ENCODE measurements around the gene TLR6. TPM values are rescaled to one million over a fixed set of nuclear protein-coding genes. Genes with fewer than 3 reads are reported as not detected.
"Not testable (repeated sequence)": the region's sequence is repeated elsewhere in the genome, so short reads cannot be mapped to it uniquely, and the experiment has no call there.

TLR6 gene
- polyA plus RNA-seq, 3 donors: 0.58 to 0.74 (median 0.61) TPM

DNA sequence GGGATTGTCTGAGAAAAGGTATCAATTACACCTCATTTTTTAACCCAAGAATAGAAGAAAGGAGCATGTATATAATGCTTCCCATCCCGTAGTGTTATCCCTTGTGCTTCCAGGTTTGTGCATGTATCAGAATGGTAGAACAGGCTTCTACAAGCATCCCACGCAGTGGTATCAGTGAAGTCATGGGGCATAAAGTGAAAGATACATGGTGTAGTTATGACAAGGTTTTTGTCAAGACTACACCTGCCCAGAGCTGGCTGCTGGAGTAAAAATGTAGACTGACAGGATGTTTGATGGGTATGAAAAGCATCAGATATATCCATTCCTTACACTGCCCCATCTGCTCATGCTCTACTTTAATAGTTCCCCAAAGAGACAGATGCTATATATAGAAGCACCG, 61.5 kb downstream of the TLR6 start:
- DNase-seq (ENCODE audit: low read depth in 3 of 3, low spot score in 2 of 3): no peak

DNA sequence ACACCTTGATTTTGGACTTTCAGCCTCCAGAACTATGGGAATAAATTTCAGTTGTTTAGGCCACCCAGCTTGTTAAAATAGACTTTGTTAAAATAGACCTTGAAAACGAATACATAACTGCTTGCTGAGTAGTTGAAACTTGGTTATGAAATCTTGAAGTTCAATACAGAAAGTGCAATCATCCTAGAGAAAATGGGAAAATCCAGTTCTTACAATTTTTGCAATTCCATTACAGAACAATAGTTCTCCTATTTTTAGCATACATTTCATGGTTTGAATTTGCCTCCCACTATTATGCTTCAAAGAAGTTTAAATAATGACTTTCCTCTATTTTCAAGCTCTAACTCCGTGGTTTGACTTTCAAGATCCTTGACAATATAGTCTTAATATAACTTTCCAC, 62.6 kb downstream of the TLR6 start:
- no peak for DNase-seq (ENCODE audit: low read depth in 3 of 3, low spot score in 2 of 3)

GRCh38 chr4:38791010-38791409, 65.6 kb downstream of the TLR6 start:
- no peak for DNase-seq (ENCODE audit: low read depth in 3 of 3, low spot score in 2 of 3)

- DNase-seq (ENCODE audit: low read depth in 3 of 3, low spot score in 2 of 3): no peak
Measured at GRCh38 chr4:38788317-38788716, 68.3 kb downstream of the TLR6 start.

- no peak for DNase-seq (ENCODE audit: low read depth in 3 of 3, low spot score in 2 of 3)
Measured at GRCh38 chr4:38787693-38788092, 68.9 kb downstream of the TLR6 start.

- DNase-seq (ENCODE audit: low read depth in 3 of 3, low spot score in 2 of 3): no peak
Measured at GRCh38 chr4:38785901-38786402, 70.7 kb downstream of the TLR6 start.

GRCh38 chr4:38785041-38785790, 71.4 kb downstream of the TLR6 start:
- no peak for DNase-seq (ENCODE audit: low read depth in 3 of 3, low spot score in 2 of 3)

DNA sequence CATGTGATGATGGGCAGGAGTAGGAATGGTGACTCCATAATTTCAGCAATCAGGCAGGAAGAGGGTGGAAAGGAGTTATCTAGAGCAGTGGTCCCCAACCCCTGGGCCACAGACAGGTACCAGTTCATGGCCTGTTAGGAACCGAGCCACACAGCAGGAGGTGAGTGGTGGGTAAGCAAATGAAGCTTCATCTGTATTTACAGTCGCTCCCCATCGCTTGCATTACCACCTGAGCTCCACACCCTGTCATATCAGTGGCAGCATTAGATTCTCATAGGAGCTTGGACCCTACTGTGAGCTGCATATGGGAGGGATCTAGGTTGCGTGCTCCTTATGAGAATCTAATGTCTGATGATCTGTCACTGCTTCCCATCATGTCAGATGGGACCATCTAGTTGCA, 72.5 kb downstream of the TLR6 start:
- DNase-seq (ENCODE audit: low read depth in 3 of 3, low spot score in 2 of 3): no peak

GRCh38 chr4:38783109-38783460, 73.5 kb downstream of the TLR6 start:
- DNase-seq (ENCODE audit: low read depth in 3 of 3, low spot score in 2 of 3): no peak

DNA sequence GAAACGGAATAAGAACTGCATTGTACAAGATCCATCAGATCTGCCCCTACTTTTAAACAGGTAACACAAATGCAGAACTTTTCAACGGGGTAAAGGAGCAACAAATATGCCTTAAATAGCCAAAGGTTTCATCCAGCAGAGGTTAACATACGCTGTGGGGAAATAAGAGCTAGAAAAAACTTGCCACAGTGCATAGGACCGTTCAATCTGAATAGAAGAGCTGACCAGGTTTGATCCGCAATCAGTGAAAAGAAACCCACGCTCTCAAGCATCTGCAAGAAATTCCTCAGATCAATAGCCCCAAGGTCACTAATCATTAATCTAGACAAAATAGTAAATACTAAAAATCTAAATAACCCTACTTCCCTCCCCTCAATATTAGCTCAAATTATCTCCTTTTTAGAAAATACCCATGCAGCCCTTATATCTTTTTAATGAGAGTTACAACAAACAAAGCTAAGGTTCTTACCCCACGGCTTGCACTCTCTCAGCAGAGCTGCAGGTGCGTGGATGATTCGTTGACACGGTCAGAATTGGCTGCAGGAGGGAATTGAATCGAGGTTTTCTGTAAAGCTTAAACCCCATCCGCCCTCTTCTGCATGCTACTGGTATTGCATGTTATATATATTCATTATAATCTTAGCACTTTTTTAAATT, 74.0 kb downstream of the TLR6 start, which contains the start of gene TLR10:
Gene TLR10, minus strand, starts transcription at position 539 of the 657 bp plus-strand sequence. CDS start 7,400 bp downstream, outside the sequence.
- DNase-seq (ENCODE audit: low read depth in 3 of 3, low spot score in 2 of 3): no peak

DNA sequence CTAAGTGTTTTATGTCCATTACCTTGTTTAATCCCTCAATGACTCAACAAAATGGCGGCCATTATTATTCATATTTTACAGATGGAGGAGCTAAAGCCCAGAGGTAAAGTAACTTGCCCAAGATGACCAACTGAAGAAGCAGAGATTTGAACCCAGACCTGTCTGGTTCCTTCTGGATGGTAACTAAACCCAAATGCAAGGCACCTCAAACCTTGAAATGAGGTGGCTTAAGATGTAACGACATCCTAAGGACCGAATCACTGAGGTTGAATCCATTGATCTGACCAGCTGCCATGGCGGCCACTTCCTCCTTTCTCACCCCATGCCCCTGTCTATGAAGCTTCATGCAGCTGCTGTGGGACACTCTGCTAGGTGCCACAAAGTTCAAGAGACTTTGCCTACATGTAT, 74.8 kb downstream of the TLR6 start:
- DNase-seq (ENCODE audit: low read depth in 3 of 3, low spot score in 2 of 3): no peak

GRCh38 chr4:38780833-38781484, 75.7 kb downstream of the TLR6 start:
- DNase-seq (ENCODE audit: low read depth in 3 of 3, low spot score in 2 of 3): no peak

- DNase-seq (ENCODE audit: low read depth in 3 of 3, low spot score in 2 of 3): no peak
Measured at GRCh38 chr4:38779790-38780189, 76.8 kb downstream of the TLR6 start.

GRCh38 chr4:38777925-38778324, 78.7 kb downstream of the TLR6 start:
- DNase-seq (ENCODE audit: low read depth in 3 of 3, low spot score in 2 of 3): not testable (repeated sequence)

GRCh38 chr4:38775326-38775725, 81.3 kb downstream of the TLR6 start:
- no peak for DNase-seq (ENCODE audit: low read depth in 3 of 3, low spot score in 2 of 3)

GRCh38 chr4:38774181-38774955, 82.2 kb downstream of the TLR6 start:
- no peak for DNase-seq (ENCODE audit: low read depth in 3 of 3, low spot score in 2 of 3)

Other genes with a start within 250 kb of the TLR6 start
- 10 to 100 TPM; 62.2 to 64.9 (median 64.1) TPM for gene KLF3, start 192.6 kb downstream of the TLR6 start, polyA plus RNA-seq (ENCODE audit: insufficient read length in 3 of 3)
- under 1 TPM; 0.64 to 0.87 (median 0.65) TPM for gene TLR10, start 73.8 kb downstream of the TLR6 start, polyA plus RNA-seq (ENCODE audit: insufficient read length in 3 of 3)
- gene TLR1, start 52.0 kb downstream of the TLR6 start, polyA plus RNA-seq (ENCODE audit: insufficient read length in 3 of 3): 1 to 10 TPM; 3.8 to 5.7 (median 4.6) TPM
- gene FAM114A1, start 11.0 kb upstream of the TLR6 start, polyA plus RNA-seq (ENCODE audit: insufficient read length in 3 of 3): 10 to 100 TPM; 30.4 to 36.7 (median 32.9) TPM
- 1 to 10 TPM; 2.8 to 4.9 (median 4.8) TPM for gene TMEM156, start 175.6 kb upstream of the TLR6 start, polyA plus RNA-seq (ENCODE audit: insufficient read length in 3 of 3)
- gene KLHL5, start 205.4 kb upstream of the TLR6 start, polyA plus RNA-seq (ENCODE audit: insufficient read length in 3 of 3): 10 to 100 TPM; 44.6 to 49.0 (median 47.2) TPM